GM19438 (cell line): ENCODE measurements around the gene FBXO3.
"Not testable (repeated sequence)": the region's sequence is repeated elsewhere in the genome, so short reads cannot be mapped to it uniquely, and the experiment has no call there.

Experiments used
- ATAC-seq: cut with Tn5 transposase; IDR thresholded peaks from one replicate; pipeline ENCODE4 v1.9.1; 2021; ENCODE audit warnings: low read depth; ENCODE audit not compliant: unreplicated experiment

Gene FBXO3, protein sequence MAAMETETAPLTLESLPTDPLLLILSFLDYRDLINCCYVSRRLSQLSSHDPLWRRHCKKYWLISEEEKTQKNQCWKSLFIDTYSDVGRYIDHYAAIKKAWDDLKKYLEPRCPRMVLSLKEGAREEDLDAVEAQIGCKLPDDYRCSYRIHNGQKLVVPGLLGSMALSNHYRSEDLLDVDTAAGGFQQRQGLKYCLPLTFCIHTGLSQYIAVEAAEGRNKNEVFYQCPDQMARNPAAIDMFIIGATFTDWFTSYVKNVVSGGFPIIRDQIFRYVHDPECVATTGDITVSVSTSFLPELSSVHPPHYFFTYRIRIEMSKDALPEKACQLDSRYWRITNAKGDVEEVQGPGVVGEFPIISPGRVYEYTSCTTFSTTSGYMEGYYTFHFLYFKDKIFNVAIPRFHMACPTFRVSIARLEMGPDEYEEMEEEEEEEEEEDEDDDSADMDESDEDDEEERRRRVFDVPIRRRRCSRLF

DNA sequence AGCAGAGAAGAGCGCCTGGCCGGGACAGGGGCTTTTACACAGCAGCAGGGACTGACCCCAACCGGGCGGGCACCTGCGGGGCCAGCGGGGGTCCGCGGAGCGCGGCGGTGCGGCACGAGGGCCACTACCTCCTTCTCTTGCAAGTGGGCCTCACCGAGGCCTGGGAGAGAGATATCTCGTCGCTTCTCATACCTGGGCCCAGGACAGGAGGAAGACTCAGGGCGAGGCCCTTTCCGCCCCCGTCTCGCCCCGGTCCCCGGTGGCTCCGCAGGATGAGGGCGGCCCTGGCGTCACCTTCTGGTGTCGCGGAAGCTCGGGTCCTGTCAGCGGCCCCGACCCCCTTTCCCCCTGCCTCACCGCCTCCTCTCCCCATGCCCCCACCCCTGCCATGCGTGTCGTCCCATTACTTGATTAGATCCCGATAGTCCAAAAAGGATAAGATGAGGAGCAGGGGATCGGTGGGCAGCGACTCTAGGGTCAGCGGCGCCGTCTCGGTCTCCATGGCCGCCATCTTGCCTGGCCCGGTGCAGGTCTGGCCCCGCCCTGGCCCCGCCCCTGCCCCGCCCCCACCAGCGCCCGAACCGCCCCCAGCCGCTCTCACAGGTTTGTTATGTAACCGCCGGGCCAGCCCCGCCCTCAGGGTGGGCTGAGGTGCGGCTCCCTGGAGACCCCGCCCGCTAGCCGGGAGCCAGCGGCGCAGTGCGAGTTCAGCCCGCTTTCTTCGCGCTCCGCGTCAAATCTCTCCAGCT lies at the start of gene FBXO3:
TSS of gene FBXO3 (minus strand) at position 534 of the 749 bp plus-strand sequence. CDS start at position 511, 23 bp downstream.
- ATAC-seq, result peak; percentile 52

DNA sequence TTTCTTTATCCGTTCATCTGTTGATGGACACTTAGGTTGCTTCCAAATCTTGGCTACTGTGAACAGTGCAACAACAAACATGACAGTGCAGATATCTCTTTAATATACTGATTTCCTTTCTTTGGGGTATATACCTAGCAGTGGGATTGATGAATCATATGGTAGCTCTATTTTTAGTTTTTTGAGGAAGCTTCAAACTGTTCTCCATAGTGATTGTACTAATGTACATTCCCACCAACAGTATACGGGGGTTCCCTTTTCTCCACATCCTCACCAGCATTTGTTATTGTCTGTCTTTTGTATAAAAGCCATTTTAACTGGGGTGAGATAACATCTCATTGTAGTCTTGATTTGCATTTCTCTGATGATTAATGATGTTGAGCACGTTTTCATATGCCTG lies 48.7 kb upstream of the FBXO3 start:
- not testable (repeated sequence) for ATAC-seq

DNA sequence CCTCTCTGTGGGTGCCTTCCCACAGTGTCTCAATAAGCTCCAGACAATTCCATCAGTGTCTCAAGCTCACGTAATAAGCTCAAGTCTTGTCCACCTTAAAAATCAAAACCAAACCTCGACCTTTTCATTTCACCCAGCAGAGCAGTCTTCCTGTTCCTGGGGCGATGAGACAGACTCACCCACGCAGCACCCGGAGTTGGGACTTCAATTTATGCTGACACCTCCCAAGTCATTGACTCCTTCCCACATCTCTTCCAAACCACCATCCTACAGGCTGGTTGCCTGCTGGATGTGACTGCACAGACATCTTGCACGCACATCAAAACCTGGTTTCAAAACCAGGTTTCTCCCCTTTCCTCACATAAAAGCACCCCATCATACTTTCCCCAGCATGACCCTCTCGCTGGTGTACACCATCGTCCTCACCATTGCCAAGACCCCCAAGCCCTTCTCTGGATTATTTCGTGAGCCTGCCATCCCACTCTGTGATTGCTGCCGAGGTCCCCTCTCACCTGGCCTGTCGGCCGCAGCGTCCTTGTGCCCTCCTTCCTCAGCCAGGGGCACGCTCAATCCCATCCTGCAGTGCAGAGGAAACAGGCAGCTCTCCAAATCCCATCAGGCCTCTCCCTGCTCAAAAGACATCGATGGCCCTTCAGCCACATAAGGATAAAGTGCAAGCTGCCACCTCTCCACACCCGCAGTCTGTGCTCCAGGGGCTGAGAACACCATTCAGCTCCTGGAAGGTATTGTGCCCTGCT lies 45.1 kb upstream of the FBXO3 start:
- ATAC-seq, result no peak

GRCh38 chr11:33808228-33808828 lies 34.0 kb upstream of the FBXO3 start:
- peak; percentile 75 for ATAC-seq

GRCh38 chr11:33804471-33804870 lies 30.2 kb upstream of the FBXO3 start:
- ATAC-seq, result no peak

DNA sequence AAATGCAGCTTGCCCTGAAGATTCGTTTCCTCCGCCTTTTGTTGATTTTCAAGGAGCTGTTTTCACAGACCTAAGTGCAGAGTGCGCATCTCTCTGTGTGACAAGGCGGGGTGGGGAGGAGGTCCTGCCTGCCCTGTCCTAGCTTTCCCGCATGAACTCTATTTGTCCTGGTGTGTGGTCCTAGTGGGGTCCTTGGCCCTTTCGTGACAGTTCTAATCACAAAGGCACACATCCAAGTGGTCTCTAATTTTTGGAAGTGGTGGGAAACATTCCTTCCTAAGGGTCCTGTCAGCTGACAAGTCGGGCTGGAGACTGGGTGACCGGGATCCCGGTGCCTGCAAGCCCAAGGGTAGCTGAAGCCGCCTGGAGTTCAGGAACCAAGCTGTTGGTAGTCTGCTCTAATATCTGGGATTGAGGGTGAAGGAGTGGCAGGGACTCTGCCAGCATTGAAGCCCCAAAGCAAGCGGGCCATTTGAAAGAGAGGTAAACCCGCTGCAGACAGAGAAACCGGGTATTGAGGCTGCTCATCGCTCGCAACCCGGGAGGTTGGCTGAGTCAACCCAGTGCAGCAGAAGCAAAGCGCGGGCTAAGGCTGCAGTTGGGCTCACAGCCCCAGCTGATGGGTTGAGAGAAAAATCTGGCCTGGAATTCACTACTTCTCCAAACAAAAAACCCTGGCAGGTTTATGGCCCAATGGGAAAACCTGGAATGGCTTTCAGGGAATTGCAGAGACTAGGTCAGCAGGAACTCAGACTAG lies 28.1 kb upstream of the FBXO3 start:
- no peak for ATAC-seq

- ATAC-seq, result no peak
Observed at GRCh38 chr11:33801821-33802193, 27.5 kb upstream of the FBXO3 start.

- no peak for ATAC-seq
Observed at GRCh38 chr11:33797879-33798278, 23.6 kb upstream of the FBXO3 start.

DNA sequence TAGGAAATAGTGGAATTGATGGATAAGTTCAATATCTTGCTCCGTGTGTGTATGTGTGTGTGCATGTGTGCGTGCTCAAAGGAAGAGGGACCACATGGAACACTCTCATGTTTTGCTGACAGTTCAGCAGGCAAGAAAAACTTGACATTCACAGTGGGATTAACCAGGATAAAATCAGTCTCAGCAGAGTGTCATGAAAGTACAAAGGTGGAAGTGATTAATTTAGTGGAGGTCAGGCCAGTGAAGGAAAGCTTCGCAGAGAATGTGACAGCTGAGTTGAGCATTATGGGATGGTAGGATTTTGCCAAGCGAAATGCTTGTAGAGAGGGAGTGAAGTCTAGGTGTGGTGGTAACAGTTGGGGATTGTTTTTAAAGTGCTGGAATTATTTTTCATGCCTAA lies 15.7 kb upstream of the FBXO3 start:
- no peak for ATAC-seq

GRCh38 chr11:33788095-33788494 lies 13.8 kb upstream of the FBXO3 start:
- ATAC-seq, result not testable (repeated sequence)

- ATAC-seq, result no peak
Observed at GRCh38 chr11:33787076-33787475, 12.8 kb upstream of the FBXO3 start.

DNA sequence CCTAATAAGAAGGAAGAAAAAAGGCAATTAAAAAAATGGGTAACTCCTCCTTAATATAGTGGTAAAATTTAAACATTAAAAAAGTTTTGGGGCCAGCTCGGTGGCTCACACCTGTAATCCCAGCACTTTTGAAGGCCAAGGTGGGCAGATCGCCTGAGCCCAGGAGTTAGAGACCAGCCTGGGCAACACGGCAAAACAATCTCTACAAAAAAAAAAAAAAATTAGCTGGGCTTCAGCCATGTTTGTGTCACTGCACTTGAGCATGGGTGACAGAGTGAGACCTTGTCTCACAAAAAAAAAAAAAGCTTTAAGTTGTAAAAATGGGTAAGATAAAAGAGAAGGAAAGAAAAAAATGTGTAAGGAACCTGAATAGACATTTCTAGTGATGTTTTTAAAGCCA lies 11.3 kb upstream of the FBXO3 start:
- no peak for ATAC-seq

DNA sequence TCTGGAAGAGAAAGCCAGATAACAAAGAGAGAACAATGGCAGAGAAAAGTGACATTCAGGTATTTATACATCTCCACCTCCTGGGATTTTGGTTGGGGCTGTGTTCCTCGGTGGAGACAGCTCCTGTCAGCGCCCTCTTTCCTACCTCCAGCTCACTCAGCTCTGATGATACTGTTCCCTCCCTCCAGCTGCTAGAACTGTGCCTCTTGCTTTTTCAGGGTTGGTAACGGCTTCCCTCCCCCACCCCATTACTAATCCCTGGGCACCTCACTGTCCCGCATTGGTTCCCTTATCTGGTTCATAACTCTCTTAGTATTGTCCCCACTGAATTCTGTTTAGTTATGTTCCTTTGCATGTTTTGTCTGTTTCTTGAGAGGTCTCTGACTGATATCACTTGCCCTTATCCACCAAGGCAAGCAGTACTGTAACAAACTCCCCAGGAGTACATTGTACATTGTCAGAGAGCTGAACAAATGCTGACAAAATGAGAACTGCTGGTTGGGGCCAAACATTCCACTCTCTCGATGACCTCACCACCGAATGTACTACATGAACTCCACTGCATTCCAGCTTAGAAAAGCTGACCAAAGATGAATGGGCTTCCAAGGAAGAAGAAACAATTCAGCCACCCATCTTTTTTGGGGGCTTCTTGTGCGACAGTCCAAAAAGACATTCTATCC lies 5.7 kb upstream of the FBXO3 start:
- ATAC-seq, result no peak

DNA sequence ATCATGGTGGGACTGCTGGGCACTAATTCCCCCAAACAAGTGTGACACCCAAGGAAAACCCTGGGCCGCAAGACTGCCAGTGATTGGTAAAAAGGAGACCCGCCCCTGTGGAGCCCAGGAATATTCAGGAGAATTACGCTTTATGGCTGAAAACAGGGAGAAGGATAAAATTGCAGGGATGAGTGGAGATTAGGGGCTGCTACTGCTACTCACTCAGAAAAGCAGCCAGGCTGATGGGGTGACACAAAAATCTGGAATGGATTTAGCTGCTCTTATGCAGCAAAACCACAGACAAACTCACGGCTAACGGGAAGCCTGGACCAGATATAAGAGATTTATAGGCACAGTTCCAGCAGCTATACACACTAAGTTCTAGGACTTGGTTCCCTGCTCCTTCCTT lies 4.4 kb upstream of the FBXO3 start:
- ATAC-seq, result no peak

DNA sequence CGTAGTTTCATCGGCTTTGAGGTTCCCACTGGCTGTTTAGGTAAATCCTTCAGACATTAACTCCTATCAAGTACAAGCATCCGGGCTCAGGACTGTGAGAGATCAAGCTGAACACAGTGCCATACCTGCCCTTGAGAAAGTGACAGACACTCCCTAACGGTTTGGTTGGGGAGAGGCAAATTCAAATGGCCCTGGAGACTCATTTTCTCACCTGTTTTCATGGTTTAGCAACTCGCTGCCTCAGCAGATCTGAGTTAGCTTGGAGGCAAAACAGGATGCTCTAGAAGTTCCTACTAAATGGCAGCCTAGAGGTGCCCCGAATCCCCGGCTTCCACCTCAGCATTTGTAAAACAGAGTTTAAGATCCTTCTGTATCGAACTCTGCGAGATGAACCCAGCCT lies 3.6 kb upstream of the FBXO3 start:
- ATAC-seq, result no peak

DNA sequence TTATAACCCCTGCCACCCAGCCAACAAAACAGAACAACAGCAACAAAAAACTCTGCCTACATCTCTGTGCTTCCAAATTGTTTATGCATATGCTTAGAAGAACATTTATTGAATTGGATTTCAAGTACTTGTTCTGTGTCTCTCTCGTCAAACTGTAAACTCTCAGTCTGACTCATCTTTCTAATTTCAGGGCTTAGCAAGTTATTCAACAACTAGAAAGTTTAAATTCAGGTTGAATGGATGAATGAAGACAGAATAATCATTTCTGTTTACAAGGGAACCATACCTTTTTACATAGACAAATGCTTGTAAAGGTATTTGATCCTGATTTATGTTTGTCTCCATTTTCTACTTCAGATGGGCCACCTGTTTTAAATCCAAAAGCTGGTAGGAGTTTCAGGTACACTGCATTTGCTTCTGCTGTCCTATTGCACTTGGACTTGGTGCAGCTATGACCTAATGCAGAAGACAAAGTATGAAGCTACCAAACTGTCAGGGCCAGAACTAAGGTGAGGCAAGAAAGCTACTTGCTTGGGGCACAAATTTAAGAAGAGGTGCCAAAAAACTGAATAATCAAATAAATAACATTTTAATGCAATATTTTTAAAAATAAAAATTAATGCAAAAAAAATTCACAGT lies 1.6 kb upstream of the FBXO3 start:
- ATAC-seq, result peak; percentile 44

GRCh38 chr11:33775467-33775807 lies 1.1 kb upstream of the FBXO3 start:
- no peak for ATAC-seq

- ATAC-seq, result no peak
Observed at GRCh38 chr11:33774736-33775466, 581 bp upstream of the FBXO3 start.
